Pons (tissue), 1 donor: Measurements from ENCODE around the gene PTCD2.

Experiments used
- DNase-seq: peaks from one replicate; pipeline ENCODE4 v3.0.0-alpha.2; 2016; ENCODE audit warnings: low spot score

PTCD2 gene

DNA sequence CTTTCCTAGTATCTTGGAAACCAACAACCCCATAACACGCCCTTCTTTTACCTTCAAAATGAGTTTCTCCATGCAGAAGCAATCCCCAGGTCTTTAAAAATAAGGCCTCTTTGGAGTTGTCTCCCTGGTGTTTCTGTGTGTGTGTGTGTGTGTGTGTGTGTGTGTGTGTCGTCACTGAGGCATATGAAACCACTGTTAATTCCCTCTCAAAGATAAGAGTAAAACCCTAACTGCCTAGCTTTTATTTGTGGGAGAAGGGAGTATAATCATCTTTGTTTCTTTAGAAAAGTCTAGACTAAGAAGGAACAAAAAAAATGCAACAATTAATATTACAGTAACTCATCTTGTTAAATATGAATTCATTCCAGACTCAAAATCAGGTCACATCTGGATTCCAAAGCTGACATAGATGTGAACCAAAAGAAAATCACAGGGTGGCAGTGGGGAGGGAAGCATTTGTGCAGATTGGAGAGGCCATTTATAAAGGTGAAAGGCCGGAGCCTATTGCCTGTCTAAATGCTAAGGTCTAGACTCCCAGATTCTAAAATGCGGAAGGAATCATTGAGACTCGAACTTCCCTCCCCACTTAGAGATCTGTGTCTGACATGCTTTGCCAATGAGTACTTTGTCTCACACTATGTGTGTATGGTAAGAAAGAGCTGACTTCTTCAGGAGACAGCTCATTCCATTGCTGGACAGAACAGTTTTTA is 95.6 kb downstream of the PTCD2 start:
- no peak for DNase-seq

DNA sequence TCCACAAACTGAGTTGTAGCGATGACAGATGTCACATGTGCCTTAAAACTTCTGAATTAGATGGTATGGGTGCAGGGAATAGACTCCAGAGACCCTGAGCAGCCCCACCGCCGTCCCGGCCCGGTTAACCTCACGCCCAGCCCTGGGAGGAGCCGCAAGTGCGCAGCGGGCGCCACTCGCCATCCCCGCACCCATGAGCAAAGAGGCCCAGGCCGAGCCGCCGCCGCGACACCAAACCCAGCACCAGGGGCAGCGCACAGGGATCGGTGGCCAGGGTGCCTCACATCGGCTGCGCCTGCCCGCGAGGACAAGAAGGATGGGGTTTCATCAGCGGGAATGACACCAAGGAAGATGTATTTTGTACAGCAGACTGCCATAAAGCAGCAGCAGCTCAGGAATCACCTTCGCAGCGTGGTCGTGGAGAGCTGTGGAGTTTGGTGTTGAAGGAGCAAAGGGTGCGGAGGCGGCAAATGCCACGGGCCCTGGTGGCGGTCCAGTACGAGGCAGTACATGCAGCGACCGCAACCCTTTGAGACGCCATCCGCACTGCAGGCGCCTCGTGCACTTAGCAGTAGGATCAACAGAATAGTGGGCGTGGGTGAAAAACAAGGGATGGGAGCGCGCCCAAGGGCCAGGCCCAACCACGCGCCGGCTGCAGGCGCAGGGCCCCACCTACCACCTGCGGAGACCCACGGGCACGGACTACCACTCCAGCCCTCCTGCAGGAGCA is 97.3 kb downstream of the PTCD2 start:
- no peak for DNase-seq
